MCF 10A (cell line): Measurements from ENCODE around the gene TUBGCP3. TPM values are rescaled to one million over a fixed set of nuclear protein-coding genes. Genes with fewer than 3 reads are reported as not detected.

Experiments used
- BruUV-seq: library from RNA; stranded (reverse); fragments of 400-500 nt; replicated peaks from 2 replicates; lab custom pipeline; 2021; lab: Mats Ljungman, UMichigan
- CTCF ChIA-PET: fragments of 300-600 bp; sonication (Branson Sonifier 250); formaldehyde crosslinking; extraction: SDS; loops from one replicate; lab custom pipeline; 2021; ENCODE audit warnings: antibody characterized with exemption, inconsistent platforms; lab: Yijun Ruan, JAX
- POLR2A ChIA-PET: fragments of 300-600, 350-650 bp; sonication (Branson Sonifier 250); formaldehyde crosslinking; extraction: SDS; loops from one replicate; lab custom pipeline; 2020; ENCODE audit warnings: antibody characterized with exemption, inconsistent platforms; lab: Yijun Ruan, JAX
- DNase-seq: peaks from one replicate; pipeline ENCODE4 v3.0.0-alpha.2; 2018; ENCODE audit not compliant: unreplicated experiment
- H3K27ac Mint-ChIP-seq: one replicate; pipeline ENCODE4 v1.8.0; 2022; ENCODE audit warnings: mild to moderate bottlenecking, low read depth, mixed read lengths; ENCODE audit not compliant: unreplicated experiment
- H3K27me3 Mint-ChIP-seq: one replicate; pipeline ENCODE4 v1.8.0; 2022; ENCODE audit warnings: mixed read lengths; ENCODE audit not compliant: insufficient read depth, unreplicated experiment
- H3K36me3 Mint-ChIP-seq: one replicate; pipeline ENCODE4 v1.8.0; 2022; ENCODE audit warnings: mild to moderate bottlenecking, moderate library complexity, mixed read lengths; ENCODE audit not compliant: insufficient read depth, unreplicated experiment
- H3K4me1 Mint-ChIP-seq: one replicate; pipeline ENCODE4 v1.8.0; 2022; ENCODE audit warnings: mixed read lengths; ENCODE audit not compliant: insufficient read depth, unreplicated experiment
- H3K4me3 Mint-ChIP-seq: one replicate; pipeline ENCODE4 v1.8.0; 2022; ENCODE audit warnings: mild to moderate bottlenecking, moderate library complexity, mixed read lengths; ENCODE audit not compliant: unreplicated experiment
- H3K9me3 Mint-ChIP-seq: one replicate; pipeline ENCODE4 v1.8.0; 2022; ENCODE audit warnings: mixed read lengths; ENCODE audit not compliant: unreplicated experiment
- CTCF ChIP-seq: fragments of 200-600 bp; IDR thresholded peaks from one replicate; pipeline ENCODE4 v1.8.0; 2022; ENCODE audit warnings: antibody characterized with exemption, mild to moderate bottlenecking; ENCODE audit not compliant: unreplicated experiment
- intact Hi-C: fragments of 100-400 bp; cut with micrococcal nuclease; formaldehyde crosslinking; loops from 2 replicates; pipeline ENCODE4 v1.14.1; 2022
- total RNA-seq: library from RNA; stranded (reverse); gene quantifications from 2 replicates; pipeline ENCODE4 v1.2.3, GENCODE V29; 2022

The TUBGCP3 gene
- total RNA-seq, 1 experiment from 2014 or later: 35.7 TPM

GRCh38 chr13:112450118-112450903, 137.6 kb downstream of the TUBGCP3 start:
- Mint-ChIP-seq H3K27ac (no peak overlapping the region), H3K4me3 (no peak overlapping the region), H3K9me3 (peaks cover 7% of the 10 kb centered on the region), H3K27me3 (no peaks in the 10 kb centered on the region), H3K36me3 (no peaks in the 10 kb centered on the region), H3K4me1 (no peaks in the 10 kb centered on the region)
- ChIA-PET POLR2A (no interaction called here), CTCF (interaction anchor here (0.7 to 1.8 kb wide), 2 partner anchors 822 to 976 kb away, joined by 3 to 9 read pairs; no protein-coding TSS in a partner anchor)
- TF ChIP-seq CTCF: no peak
- BruUV-seq: no TSS peak
- intact Hi-C loops: no loop called here
- no peak for DNase-seq

- intact Hi-C loops: no loop called here
- POLR2A ChIA-PET: no interaction called here
- TF ChIP-seq CTCF: no peak
- Mint-ChIP-seq H3K9me3 (peaks cover 7% of the 10 kb centered on the region), H3K4me3 (no peak overlapping the region), H3K27me3 (no peaks in the 10 kb centered on the region), H3K4me1 (no peaks in the 10 kb centered on the region), H3K27ac (no peak overlapping the region), H3K36me3 (no peaks in the 10 kb centered on the region)
- CTCF ChIA-PET: interaction anchor here (0.7 to 2.5 kb wide), 3 partner anchors 821 to 975 kb away, joined by 3 to 9 read pairs (median 8); no protein-coding TSS in a partner anchor
- DNase-seq: no peak
- BruUV-seq: no TSS peak
These were observed 138.4 kb downstream of the TUBGCP3 start for GRCh38 chr13:112449545-112449930.

GRCh38 chr13:112448621-112449544, 139.1 kb downstream of the TUBGCP3 start:
- TF ChIP-seq CTCF: no peak
- Mint-ChIP-seq H3K4me1 (no peaks in the 10 kb centered on the region), H3K27ac (no peak overlapping the region), H3K36me3 (no peaks in the 10 kb centered on the region), H3K9me3 (peaks cover 7% of the 10 kb centered on the region), H3K27me3 (no peaks in the 10 kb centered on the region), H3K4me3 (no peak overlapping the region)
- no TSS peak for BruUV-seq
- ChIA-PET POLR2A (no interaction called here), CTCF (interaction anchor here (0.7 to 2.5 kb wide), 2 partner anchors 221 to 975 kb away, joined by 3 to 8 read pairs; no protein-coding TSS in a partner anchor)
- DNase-seq: no peak
- intact Hi-C loops: no loop called here
